DMS53 treated with DMSO at 0.1 percent for 48 hours (cell line): Measurements from ENCODE around the gene PARP9.
"Not testable (repeated sequence)": the region's sequence is repeated elsewhere in the genome, so short reads cannot be mapped to it uniquely, and the experiment has no call there.

Source experiments
- DNase-seq: peaks from one replicate; lab custom pipeline; 2025; ENCODE audit not compliant: unreplicated experiment; lab: John Stamatoyannopoulos, UW

Gene PARP9

DNA sequence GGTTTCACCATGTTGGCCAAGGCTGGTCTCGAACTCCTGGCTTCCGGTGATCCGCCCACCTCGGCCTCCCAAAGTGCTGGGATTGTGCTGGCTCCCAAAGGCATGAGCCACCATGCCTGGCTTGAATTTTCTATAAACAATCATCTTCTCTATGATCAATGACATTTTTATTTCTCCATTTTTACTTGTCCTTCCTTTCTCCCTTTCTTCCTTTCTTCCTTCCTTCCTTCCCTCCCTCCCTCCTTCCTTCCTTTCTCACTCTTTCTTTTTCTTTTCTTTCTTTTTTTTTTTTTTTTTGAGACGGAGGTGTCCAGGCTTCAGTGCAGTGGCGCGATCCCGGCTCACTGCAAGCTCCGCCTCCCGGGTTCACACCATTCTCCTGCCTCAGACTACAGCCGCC, 40.8 kb downstream of the PARP9 start:
- no peak for DNase-seq

DNA sequence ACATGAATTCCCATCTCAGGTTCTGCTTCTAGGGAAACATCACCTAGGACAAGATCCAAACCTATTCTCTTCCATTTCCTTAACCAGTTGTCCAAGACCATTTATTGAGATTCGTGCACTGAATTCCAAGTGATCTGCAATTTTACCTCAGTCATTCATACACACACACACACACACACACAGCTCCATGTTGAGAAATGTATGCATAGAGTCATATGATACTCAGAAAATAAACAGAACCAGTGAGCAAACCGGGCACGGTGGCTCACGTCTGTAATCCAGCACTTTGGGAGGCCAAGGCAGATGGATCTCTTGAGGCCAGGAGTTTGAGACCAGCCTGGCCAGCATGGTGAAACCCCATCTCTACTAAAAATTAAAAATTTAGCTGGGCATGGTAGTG, 43.2 kb downstream of the PARP9 start:
- DNase-seq = no peak

DNA sequence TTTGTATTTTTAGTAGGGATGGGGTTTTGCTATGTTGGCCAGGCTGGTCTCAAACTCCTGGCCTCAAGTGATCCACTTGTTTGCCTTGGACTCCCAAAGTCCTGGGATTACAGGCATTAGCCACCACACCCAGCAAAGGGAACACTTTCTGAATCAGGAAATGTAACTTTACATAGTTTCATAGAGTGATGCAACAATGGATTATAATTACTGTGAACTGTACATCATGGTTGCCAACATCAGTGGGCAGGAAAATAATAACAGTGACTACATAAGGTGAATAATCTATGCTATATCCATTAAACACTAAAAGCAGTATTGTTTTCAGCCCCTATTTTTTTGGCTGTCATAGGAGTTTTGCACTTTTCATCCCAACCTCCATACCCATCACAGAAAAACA, 44.4 kb downstream of the PARP9 start:
- DNase-seq = no peak

DNA sequence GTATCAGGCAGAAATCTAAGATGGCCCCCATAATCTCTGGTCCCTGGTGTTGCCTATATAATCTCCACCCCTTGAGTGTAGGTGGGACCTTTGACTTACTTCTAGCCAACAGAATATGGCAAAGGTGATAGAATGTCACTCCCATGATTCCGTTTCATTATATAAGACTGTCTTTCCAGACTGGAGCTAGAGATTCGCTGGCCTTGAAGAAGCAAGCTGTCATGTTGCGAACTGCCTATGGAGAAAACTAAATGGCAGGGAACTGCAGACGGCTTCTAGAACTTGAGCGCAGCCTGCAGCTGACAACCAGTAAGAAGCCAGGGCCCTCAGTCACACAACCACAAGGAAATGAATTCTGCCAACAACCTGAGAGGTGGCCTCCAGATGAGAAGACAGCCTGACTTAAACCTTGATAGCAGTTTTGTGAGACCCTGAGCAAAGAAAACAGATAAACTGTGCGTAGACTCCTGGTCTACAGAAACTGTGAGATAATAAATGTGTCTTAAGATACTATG, 47.2 kb downstream of the PARP9 start:
- DNase-seq = no peak

DNA sequence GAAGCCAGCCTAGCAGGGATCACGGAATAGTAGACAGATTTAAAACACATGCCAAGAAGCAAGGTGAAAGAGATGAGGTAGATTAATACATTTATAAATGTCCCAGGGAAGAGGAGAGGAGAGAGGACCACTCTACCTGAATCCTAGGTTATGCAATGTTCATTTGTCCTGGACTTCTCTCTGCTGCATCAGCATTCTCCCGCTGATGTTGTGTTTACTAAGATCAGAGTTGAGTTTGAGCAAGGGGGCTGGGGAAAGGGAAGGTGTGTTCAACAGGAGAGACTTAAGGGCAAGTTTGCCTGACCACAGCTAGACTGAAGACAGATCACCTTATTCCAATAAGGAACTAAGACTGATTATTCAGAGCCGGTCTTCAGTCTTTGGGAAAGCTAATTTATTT, 48.2 kb downstream of the PARP9 start:
- no peak for DNase-seq

GRCh38 chr3:122515020-122515468, 49.1 kb downstream of the PARP9 start:
- no peak for DNase-seq

DNA sequence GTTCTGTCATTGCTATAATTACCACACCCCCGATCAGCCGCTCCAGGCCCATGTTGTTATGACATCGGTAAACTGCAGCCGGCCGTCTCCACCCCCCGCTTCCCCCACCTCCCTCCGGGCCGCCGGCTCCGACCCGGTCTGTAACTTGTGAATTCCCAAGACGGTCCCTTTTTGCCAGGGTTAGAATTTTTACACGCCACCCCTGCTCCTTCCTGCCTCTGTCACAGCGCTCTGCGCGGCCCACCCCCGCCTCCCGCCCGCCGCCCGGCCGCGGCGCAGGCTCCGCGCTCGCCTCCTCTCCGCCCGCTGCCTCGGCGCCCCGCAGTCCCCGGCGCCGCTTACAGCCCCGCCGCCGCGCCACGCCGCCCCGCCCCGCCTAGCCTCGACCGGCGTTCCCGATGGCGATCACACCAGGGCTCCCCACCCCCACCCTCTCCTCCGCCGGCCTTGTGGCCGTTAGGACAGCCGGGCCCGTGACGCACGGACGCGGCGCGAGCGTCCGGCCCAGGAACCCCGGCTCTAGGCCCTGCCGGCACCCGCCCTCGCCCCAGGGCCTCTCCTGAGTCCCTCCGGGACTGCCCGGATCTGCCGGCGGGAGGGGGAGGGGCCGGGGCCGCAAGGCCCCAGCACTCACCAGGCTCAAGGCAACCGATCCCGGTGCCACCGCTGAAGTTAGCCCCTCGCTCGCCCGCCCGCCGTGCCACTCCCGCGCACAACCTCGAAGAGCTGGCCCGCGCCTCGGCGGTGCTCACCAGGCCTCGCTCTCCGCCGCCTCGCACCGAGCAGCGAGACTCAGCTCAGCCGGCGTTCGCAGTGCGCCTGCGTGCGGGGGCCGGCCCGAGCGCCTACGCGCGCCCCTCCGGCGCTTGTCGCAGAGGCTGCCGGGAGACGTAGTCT, 49.7 kb downstream of the PARP9 start, which contains the start of gene KPNA1:
KPNA1 (minus strand) TSS at position 817 of the 897 bp plus-strand sequence. CDS start 18,374 bp downstream, outside the sequence.
- DNase-seq = peak; percentile 61

GRCh38 chr3:122513386-122514122, 50.5 kb downstream of the PARP9 start:
- DNase-seq = no peak

GRCh38 chr3:122512284-122512683, 51.8 kb downstream of the PARP9 start:
- DNase-seq = no peak

DNA sequence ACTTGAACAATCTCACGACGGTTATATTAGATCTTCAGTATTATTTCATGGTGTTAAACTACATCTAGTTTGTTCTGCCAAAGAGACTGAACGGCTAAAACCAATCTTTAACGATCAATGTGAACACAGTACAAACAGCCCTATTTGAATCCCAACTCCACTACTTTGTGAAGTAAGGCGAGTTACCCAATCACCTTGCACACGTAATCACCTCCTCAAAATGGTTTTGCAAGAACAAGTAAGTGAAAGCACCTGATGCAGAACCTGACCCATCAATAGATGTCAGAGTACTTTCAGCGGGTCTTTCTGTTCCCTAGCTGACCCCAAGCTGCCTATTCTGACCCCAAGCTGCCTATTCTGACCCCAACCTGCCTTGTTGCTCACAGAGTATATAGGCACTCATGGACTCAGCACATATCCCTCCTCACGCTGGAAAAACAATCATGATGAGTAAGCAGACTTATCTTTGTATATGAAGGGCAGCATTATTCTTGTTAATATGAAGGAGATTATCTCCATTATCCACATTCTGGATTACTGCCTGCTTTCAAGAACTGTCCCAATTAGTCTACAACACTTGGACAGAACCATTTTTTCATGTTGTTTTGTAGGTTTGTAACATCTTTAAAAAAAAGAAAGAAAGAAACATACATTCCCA, 53.1 kb downstream of the PARP9 start:
- no peak for DNase-seq

- not testable (repeated sequence) for DNase-seq
Measured at GRCh38 chr3:122508944-122509343, 55.2 kb downstream of the PARP9 start.

DNA sequence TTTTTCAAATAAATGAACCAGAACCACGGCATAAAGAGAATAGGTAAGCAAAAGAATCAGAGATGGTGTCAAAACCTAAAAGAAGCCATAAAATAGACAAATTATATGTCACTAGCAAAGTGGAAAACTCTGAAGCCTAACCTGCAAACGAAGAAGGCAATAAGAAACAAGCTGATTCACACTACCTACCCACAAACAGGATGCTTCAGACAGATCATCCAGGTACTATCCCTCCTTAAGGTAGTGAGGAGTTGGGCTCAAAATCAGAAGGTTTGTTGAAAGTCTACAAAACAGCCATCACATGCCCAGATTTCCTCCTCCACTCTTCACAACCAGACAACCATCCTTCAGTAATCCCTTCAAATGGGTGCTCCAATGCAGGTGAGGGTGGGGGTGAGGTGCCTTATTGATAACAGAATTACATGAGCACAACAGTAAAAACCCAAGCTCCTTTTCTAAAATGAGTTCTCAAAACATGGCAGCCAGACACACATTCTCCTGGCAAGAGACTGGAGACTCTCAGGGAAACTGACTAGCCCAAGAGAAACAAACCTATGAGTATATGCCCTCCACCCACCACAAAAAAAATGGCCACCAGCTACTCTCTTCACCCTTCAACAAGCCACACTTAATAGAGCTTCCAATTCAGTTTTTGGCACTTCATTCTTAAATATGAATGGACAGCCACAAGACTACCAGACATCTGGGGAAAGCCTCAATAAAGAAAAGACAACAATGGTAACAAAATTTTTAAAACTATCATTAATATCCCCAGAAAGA, 55.8 kb downstream of the PARP9 start:
- DNase-seq = no peak

DNA sequence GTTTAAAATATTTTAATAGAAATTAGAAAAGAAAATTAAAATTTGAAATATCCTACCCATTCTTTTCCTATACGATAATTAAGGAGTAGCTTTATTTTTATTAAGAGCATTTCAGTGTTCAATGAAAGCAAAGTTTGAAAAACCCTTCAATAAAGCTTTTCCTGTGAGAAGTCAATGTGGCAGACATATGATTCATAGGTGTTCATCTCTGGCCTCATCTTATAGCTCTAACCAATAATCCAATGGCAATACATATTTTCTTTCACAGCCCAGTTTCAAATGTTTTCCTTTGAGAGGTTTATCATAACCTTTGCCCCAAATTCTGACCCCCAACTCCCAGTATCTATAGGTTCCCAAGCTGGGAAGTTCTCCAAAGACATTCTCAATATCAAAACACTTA, 57.6 kb downstream of the PARP9 start:
- DNase-seq = no peak

- DNase-seq = no peak
Measured at GRCh38 chr3:122505676-122506075, 58.4 kb downstream of the PARP9 start.

- DNase-seq = no peak
Measured at GRCh38 chr3:122502941-122503340, 61.2 kb downstream of the PARP9 start.

- DNase-seq = no peak
Measured at GRCh38 chr3:122502139-122502538, 62.0 kb downstream of the PARP9 start.

- DNase-seq = not testable (repeated sequence)
Measured at GRCh38 chr3:122500964-122501363, 63.1 kb downstream of the PARP9 start.

DNA sequence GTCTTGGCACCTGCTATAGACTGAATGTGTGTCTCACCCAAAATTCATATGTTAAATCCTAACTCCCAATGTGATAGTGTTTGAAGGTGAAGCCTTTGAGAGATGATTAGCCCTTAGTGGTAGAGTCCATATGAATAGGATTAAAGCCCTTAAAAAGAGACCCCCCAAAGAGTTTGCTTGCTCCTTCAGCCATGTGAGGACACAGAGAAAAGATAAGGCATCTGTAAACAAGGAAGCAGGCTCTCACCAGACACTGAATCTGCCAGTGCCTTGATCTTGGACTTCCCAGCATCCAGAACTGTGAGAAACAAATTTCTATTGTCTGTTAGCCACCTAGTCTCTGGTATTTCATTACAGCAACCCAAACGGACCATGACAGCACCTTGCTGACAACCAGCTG, 65.9 kb downstream of the PARP9 start:
- no peak for DNase-seq

- DNase-seq = no peak
Measured at GRCh38 chr3:122497425-122497824, 66.7 kb downstream of the PARP9 start.

- DNase-seq = no peak
Measured at GRCh38 chr3:122496508-122496907, 67.6 kb downstream of the PARP9 start.

DNA sequence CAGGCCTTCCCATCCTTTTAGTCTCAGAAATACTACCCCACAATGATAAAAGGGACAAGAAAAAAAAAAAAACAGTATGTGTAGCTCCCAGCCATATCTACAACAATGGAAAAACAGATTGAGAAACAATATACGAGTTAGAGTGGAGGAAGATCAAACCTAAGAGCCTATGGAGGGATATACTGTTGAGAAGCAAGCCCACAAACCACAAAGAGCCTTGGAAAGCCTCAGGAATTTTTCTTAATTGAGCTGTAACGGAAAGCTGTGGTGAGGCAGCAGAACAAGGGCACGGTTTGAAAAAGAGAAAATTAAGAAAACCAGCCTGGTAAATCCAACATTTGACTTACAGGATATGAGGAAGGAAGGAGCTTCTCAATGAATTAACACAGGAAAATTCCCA, 70.8 kb downstream of the PARP9 start:
- DNase-seq = no peak
